ENCODE measurements around the gene GCFC2. TPM values are rescaled to one million over a fixed set of nuclear protein-coding genes. Genes with fewer than 3 reads are reported as not detected.

The GCFC2 gene
- total RNA-seq, 2 experiments from 2014 or later: 15.7 to 17.1 TPM

- no peak for TF ChIP-seq CTCF (IDR thresholded peaks at IDR 0.05)
- Mint-ChIP-seq H3K4me3 (no peak overlapping the region), H3K9me3 (peaks cover 19% of the 10 kb centered on the region), H3K27me3 (no peaks in the 10 kb centered on the region), H3K4me1 (ENCODE audit: low read depth) (peaks cover 42% of the 10 kb centered on the region), H3K36me3 (ENCODE audit: low read depth) (peaks cover 99% of the 10 kb centered on the region), H3K27ac (no peak overlapping the region)
- no peak overlapping the region for H3K4me3 ChIP-seq (ENCODE audit: low read length)
- H3K9me3 ChIP-seq (ENCODE audit: control insufficient read depth in 1 of 2, insufficient read depth in 1 of 2, low read length in 2 of 2): no peaks in the 10 kb centered on the region
- no peak overlapping the region for H3K27ac ChIP-seq (ENCODE audit: low read depth in 1 of 2, low read length in 2 of 2)
- intact Hi-C loops (cut with DNase I, micrococcal nuclease): no loop called here
- ATAC-seq (ENCODE audit: poor library complexity) (no peak), DNase-seq (no peak)
- peaks cover 88% of the 10 kb centered on the region for H3K36me3 ChIP-seq (ENCODE audit: insufficient read depth, low read length)
- CTCF ChIA-PET: no interaction called here
- H3K27me3 ChIP-seq (ENCODE audit: control insufficient read depth in 1 of 2, insufficient read depth in 2 of 2, low read length in 2 of 2): no peaks in the 10 kb centered on the region
- POLR2A ChIA-PET: interaction anchor here (2.0 kb wide), 1 partner anchor 10 kb away, joined by 8 read pairs; the partner anchor contains the start of gene MRPL19
- no peaks in the 10 kb centered on the region for H3K4me1 ChIP-seq (ENCODE audit: insufficient read depth, low read length)
Measured at GRCh38 chr2:75656563-75656962, 54.2 kb downstream of the GCFC2 start.

GRCh38 chr2:75655861-75656260, 54.9 kb downstream of the GCFC2 start:
- POLR2A ChIA-PET: interaction anchor here (2.0 kb wide), 1 partner anchor 9 kb away, joined by 8 read pairs; the partner anchor contains the start of gene MRPL19

GRCh38 chr2:75654012-75654411, 56.7 kb downstream of the GCFC2 start:
- intact Hi-C loops (cut with DNase I, micrococcal nuclease): no loop called here
- Mint-ChIP-seq H3K27ac (no peak overlapping the region), H3K4me1 (ENCODE audit: low read depth) (peaks cover 60% of the 10 kb centered on the region), H3K9me3 (peaks cover 9% of the 10 kb centered on the region), H3K36me3 (ENCODE audit: low read depth) (peaks cover 99% of the 10 kb centered on the region), H3K27me3 (no peaks in the 10 kb centered on the region), H3K4me3 (no peak overlapping the region)
- DNase-seq (no peak), ATAC-seq (ENCODE audit: poor library complexity) (no peak)
- no peak for TF ChIP-seq CTCF (IDR thresholded peaks at IDR 0.05)
- H3K27me3 ChIP-seq (ENCODE audit: control insufficient read depth in 1 of 2, insufficient read depth in 2 of 2, low read length in 2 of 2): no peaks in the 10 kb centered on the region
- H3K27ac ChIP-seq (ENCODE audit: low read depth in 1 of 2, low read length in 2 of 2): no peak overlapping the region
- no peaks in the 10 kb centered on the region for H3K9me3 ChIP-seq (ENCODE audit: control insufficient read depth in 1 of 2, insufficient read depth in 1 of 2, low read length in 2 of 2)
- CTCF ChIA-PET: no interaction called here
- H3K36me3 ChIP-seq (ENCODE audit: insufficient read depth, low read length): peaks cover 91% of the 10 kb centered on the region
- no peak overlapping the region for H3K4me3 ChIP-seq (ENCODE audit: low read length)
- POLR2A ChIA-PET: no interaction called here
- no peaks in the 10 kb centered on the region for H3K4me1 ChIP-seq (ENCODE audit: insufficient read depth, low read length)

More at GRCh38 chr2:75655861-75656260, 54.9 kb downstream of the GCFC2 start:
- no peak overlapping the region for H3K4me3 ChIP-seq (ENCODE audit: low read length)
- Mint-ChIP-seq H3K4me1 (ENCODE audit: low read depth) (peaks cover 48% of the 10 kb centered on the region), H3K27ac (no peak overlapping the region), H3K27me3 (no peaks in the 10 kb centered on the region), H3K4me3 (no peak overlapping the region), H3K36me3 (ENCODE audit: low read depth) (peaks cover 99% of the 10 kb centered on the region), H3K9me3 (peaks cover 19% of the 10 kb centered on the region)
- TF ChIP-seq CTCF (IDR thresholded peaks at IDR 0.05): no peak
- ATAC-seq (ENCODE audit: poor library complexity): no peak
- H3K4me1 ChIP-seq (ENCODE audit: insufficient read depth, low read length): no peaks in the 10 kb centered on the region
- CTCF ChIA-PET: interaction anchor here (1.1 kb wide), 1 partner anchor 28 kb away, joined by 4 read pairs; no protein-coding TSS in a partner anchor
- intact Hi-C loops (cut with DNase I, micrococcal nuclease): no loop called here
- H3K36me3 ChIP-seq (ENCODE audit: insufficient read depth, low read length): peaks cover 87% of the 10 kb centered on the region
- no peaks in the 10 kb centered on the region for H3K27me3 ChIP-seq (ENCODE audit: control insufficient read depth in 1 of 2, insufficient read depth in 2 of 2, low read length in 2 of 2)
- H3K27ac ChIP-seq (ENCODE audit: low read depth in 1 of 2, low read length in 2 of 2): no peak overlapping the region
- no peak for DNase-seq
- H3K9me3 ChIP-seq (ENCODE audit: control insufficient read depth in 1 of 2, insufficient read depth in 1 of 2, low read length in 2 of 2): no peaks in the 10 kb centered on the region

Measured in CD4-positive, alpha-beta T cell (primary cell).